LHCN-M2 (cell line): ENCODE measurements around the gene S100G. TPM values are rescaled to one million over a fixed set of nuclear protein-coding genes. Genes with fewer than 3 reads are reported as not detected.
A peak's percentile ranks its signal among the peaks of the same experiment; 100 is the strongest.

Experiments used
- DNase-seq: peaks from one replicate; pipeline ENCODE4 v3.0.0-alpha.2; 2012; ENCODE audit warnings: low read depth
- total RNA-seq: library from RNA; depleted of rRNA; stranded (reverse); fragments of >200 nt; gene quantifications from 2 replicates; pipeline ENCODE4 v1.2.3, GENCODE V29; 2014

The S100G gene
- total RNA-seq, 1 experiment from 2014 or later = not detected

DNA sequence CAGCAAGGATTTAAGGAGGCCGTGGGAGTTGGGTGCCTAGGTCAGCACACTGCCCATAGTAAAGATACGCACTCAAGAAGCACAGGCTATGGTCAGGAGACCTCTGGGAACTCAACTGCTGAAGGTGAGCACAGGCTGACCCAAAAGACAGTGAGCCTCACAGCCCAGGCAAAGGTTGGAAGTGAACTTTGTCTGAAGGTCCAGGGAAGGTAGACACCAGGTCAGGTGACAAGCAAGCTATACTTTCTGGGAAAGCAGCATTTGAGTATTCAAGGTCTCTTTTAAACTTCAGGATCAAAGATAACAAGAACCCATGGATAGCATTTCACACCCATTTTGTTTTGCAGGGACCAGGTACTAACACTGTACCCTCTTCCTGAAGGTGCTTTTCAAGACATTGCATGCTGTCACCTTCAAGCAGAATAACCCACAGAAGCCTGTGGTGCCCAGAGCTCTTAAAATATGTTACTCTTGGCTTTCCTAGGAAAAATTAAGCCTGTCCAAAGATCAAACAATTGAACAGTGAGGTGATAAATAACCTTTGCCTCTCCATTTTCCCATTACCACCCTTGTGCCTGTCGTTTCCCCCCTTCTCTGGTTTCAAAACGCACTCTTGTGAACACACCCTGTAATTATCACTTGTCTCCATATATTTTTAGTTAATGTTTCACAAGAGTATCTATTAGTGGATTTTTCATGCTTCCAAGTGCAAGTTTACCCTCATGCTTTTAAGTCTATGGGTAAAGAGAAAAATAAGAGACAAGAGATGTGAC is 3.4 kb upstream of the S100G start:
- DNase-seq = no peak

DNA sequence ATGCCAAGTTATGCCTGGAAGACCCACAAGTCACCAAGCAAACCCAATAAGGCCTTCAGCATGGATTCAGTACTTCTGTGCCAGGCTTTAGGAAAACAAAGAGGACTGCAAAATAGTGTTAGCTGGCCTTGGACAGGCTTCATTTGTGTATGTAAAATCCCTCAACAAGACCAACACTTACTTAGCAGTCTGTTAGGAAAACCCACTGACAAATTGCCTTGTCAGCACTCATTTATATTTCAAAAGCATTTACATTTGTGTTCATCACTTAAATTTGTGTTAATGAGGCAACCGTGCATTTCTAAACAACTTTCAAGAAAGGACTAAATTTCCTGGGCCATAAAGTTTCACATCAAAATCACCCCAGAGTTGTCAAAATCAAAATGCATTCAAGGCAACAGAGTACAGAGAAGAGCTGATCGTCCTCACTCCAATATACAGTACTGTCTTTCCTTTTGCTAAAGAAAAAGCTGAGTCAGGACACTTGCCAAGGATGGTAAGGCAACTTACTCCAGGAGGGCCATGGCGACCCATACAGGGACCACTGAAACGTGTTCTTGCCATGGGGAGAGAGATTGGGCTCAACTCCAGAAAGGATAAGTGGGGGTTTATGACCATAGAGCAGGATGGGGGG is 1.6 kb downstream of the S100G start:
- no peak for DNase-seq

DNA sequence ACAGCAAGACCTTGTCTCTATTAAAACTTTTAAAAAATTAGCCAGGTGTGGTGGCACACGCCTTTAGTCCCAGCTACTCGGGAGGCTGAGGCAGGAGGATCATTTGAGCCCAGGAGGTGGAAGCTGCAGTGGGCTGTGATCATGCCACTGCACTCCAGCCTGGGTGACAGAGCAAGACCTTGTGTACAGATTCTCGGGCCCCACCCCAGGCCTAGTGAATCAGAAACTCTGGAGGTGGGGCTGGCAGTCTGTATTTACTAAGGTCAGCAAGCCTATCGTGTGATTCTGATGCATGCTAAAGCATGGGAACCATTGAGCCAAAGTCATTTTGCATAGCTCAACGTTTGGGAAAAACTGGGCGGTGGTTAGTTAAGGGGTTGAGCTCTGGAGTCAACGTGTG is 3.5 kb downstream of the S100G start:
- DNase-seq = no peak

DNA sequence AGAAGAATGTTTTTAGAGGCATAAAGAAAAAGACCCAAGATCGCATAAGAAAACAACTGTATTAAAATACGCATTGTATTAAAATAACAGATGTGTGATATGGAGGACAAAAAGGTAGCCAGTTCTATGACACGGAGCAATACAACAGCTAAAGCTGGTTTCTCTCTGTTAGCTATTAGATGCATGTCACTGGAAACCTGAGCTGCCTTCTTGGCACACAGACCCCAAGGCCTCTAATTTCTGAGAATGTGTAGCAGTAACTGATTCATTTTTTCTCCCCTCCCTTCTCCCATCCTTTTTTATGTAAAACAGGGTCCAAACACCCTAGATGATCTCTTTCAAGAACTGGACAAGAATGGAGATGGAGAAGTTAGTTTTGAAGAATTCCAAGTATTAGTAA is 4.1 kb downstream of the S100G start:
- DNase-seq = no peak

DNA sequence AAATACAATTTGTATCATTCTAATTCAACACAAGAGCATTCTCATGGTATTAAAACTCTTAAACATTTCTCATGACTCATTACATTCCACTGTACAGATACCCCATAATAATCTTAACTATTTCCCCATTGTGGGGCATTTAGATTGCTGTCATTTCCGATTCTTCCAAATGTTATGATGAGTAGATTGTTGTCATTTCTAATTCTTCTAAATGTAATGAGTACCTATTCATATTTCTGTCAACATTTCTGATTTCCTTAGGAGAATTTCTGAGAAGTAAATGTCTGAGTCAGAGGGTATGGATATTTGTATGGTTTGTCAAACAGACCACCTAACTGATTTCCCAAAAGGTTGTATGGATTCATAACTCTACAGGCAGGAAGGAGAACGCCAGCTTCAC is 8.3 kb downstream of the S100G start:
- peak; percentile 56 for DNase-seq

DNA sequence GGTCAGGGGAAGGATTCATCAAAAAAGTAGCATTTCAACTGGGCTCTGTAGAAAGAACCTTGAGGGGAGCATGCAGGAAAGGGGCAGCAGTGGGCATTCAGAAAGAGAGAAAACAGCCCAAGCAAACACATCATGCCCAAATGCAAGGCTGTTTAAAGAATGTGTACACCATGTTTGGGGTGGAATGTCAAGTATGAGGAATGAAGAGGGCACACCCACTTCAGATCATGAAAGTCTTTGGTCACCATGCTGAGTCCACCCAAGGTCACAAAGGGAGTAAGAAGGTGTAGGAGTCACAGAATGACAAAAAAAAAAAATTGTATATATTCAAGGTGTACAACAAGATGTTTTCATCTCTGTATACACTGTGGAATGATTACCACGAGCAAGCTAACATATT is 9.4 kb downstream of the S100G start:
- DNase-seq = no peak

DNA sequence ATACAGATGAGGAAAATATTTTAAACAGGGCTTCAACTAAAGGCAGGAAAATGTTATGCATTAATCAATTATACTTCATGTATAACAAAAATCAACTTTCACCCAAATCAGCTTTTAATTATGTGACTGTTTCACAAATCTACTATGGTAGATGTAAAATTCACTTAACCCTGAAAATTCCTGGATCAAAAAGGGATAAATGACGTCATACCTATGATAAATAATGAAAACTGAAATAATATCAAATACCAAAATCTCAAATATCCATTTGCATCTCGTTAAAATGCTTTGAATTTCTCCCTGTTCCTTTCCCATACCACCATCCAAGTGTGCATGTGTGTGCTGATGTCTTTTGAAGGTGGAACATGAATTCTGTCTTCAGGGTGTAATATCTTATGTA is 11.5 kb downstream of the S100G start:
- DNase-seq = no peak

DNA sequence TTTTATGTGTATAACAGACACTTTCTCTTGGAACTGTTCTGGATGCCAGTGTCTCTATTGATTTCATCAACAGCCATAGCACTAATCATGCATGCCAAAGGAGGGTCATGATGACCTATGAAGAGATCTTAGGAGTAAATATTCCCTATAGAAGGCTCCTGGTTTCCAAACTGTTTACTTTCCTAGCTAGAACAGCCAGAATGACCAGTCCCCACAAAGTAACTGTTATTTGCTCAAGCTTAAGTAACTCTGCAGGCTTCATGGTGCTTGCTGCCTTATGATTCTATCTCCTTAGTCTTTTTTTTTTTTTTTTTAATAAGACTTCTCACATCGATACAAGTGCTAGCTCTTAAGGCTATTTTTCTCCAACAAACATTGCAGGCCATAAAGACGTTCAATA is 12.4 kb downstream of the S100G start:
- no peak for DNase-seq

DNA sequence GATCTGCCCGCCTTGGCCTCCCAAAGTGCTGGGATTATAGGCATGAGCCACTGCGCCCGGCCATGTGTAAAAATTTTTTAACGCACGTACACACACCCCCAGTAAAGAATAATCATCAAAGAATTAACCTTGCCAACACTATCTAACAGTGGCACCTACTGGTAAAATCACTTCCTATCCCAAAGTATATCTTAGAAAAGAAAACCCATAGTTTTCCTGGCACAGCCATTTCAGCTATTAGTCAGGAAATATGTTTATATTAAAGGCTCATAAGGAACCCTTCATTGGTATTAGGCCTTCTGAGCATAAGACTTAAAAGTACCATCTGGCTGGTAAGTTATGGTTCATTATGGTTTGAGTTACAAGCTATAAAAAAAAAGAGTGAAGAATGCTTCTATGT is 14.1 kb downstream of the S100G start:
- peak; percentile 18 for DNase-seq

DNA sequence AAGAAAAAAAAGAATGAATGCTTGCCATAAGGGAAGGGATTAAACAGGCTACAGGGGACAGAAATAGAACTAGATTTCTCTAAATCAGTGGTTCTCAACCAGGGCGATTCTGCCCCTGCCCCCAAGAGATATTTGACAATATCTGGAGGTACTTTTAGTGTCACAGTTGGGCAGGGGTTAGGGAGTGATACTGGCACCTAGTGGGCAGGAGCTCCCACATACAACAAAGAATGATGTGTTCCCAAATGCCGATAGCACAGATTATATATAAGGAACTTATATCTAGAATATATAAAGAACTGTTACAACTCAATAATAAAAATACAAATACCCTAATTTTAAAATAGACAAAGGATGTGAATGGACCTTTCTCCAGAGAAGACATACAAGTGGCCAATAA is 14.7 kb downstream of the S100G start:
- no peak for DNase-seq

DNA sequence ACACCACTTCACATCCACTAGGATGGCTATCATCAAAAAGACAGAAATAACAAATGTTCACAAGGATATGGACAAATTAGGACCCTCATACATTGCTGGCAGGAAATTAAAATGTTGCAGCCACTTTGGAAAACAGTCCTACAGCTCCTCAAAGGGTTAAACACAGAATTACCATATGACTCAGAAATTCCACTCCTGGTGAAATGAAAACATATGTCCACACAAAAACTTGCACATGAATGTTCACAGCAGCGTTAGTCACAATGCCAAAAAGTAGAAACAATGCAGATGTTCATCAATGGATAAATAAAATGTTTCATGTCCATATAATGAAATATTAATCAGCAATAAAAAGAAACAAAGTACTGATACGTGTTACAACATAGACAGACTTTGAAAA is 15.1 kb downstream of the S100G start:
- DNase-seq = peak; percentile 65

DNA sequence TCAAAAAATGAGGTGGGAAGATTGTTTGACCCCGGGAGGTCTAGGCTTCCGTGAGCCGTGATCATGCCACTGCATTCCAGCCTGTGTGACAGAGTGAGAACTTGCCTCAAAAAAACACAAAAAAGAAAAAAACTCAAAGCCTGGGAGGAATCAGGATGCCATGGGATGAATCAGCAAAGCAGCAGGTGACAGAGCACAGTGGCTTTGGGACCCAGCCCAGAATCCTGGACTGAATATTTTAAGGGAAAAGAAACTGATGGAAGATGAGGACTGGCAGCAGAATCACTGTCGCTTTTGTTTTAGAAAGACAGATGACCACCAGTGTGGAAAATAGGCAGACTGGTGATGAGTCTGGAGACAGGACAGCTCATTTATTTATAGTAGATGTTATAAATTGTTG is 16.6 kb downstream of the S100G start:
- DNase-seq = peak; percentile 70

DNA sequence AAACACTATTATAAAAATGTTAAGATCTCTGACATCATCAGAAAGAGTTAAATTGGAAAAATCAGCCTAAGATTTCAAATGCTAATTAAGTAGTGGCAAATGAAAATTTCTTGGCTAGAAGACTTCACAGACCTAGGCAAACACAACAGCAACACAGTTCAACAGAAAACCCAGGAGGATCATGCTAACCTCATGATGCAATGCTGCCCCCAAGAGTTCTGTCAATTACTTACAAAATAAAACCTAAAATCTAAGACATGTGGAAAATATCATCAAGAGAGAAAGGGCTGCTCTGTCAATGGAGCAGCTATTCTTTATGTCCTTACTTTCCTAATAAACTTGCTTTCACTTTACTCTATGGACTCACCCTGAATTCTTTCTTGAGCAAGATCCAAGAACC is 21.0 kb downstream of the S100G start:
- DNase-seq = peak; percentile 52

DNA sequence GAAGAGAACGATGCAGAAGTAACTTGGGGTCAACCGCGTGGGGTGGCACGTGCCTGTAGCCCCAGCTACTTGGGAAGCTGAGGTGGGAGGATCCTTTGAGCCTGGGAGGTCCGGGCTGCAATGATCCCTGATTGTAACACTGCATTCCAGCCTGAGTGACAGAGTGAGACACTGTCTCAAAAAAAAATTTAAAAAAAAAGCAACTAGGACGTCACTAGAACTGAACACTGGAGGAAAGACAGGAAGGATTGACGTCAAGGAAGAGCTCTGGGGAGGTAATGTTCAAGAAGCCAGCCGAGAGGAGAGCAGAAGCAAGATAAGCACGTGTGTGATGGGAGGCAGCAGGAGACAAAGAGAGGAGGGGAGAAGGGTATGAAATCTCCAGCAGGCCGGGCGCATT is 28.7 kb downstream of the S100G start:
- no peak for DNase-seq

DNA sequence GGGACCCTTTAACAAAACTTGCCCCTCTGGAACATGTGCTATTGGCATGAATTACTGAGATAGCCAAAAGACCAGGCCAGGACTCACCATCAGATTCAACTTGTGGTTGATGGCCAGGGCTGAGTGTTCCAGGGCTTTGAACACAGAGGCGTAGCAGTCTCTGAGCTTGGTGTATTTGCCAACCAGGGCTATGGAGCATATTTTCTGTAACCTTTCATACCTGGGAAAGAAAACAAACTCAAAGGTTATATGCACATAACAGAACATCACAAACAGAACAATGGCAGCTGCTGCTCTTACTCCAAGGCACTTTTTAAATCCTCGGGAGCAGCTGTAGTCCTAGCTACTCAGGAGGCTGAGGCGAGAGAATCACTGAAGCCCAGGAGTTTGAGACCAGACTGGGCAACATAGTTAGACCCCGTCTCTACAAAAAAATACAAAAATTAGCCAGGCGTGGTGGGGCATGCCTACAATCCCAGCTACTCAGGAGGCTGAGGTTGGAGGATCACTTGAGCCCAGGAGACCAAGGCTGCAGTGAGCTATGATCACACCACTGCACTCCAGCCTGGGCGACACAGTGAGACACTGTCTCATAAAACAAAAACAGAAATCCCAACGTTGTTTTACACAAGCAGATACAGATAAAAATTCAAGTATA is 33.2 kb downstream of the S100G start:
- DNase-seq = no peak

DNA sequence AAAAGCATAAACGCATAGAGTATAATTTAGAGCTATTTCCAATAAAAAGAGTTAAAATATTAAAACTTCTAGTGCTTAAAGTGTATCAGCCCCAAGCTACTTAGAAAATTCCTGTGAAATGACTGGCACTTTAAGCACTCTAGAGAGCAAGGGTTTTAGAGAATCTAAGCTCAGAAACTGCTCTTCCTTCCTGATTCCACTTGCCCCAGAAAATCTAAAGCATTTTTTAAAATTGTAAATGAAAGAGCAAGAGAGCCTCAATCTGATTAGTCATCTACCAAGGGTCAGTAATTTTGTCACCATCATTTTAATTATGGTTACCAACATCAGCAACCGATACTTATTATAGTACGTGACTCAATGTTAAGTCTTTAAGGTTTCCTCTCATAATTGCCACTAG is 37.6 kb downstream of the S100G start:
- DNase-seq = no peak

DNA sequence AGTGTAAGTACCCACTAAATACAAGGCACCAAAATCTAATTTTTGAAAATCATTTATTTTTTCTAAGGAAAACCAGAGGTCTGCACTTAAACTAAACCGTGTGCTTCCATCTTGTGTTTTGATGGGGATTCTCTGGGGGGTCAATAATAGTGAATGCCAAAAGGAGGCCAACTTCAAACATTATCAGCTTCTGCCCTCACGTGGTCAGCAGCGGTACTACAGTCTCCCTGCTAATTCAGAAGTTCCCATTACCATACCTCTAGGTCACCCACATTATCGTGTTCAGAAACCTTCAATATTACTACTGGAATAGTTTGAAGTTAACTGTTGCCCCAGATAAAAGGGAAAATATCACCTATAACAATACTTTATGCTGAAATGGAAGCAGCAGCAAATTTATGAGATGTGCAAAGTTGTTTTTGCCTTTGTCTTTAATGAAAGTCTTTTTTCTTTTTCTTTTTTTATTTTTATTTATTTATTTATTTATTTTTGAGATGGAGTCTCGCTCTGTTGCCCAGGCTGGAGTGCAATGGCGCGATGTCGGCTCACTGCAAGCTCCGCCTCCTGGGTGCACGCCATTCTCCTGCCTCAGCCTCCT is 45.2 kb downstream of the S100G start:
- DNase-seq = peak; percentile 53

DNA sequence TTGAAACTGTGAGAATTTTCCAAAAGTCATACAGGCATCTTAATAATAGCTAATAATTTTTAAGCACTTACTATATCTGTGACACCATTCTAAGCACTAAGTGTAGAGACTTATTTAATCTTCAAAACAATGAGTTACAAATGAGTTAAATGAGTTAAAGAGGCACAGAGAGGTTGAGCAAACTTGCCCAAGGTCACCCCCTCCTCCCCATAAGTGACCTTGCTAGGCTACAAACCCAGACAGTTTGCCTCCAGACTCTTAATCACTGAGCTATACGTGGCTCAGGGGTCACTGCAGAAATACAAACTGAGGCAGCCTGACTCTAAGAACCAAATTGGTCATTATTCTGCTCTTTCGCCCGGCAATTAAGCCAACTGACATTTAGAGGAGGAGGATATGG is 47.0 kb downstream of the S100G start:
- no peak for DNase-seq

DNA sequence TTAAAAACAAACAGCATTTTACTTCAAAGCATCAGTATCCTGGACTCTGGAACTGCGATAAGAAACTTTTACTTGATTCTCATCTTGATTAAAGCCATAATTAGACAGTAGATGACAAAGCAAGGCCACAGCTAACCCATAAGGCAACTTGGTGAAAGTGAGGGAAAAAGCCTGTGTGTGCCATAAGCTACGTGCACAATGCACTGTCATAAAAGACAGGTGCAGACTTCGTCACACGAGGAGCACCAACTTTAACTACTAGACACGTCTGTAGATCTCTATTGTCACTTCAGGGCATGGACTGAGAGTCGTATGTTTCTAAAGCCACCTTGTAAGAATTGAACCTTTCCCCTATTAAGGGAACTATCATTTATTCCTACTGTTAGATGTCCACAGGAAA is 49.4 kb downstream of the S100G start:
- DNase-seq = no peak

DNA sequence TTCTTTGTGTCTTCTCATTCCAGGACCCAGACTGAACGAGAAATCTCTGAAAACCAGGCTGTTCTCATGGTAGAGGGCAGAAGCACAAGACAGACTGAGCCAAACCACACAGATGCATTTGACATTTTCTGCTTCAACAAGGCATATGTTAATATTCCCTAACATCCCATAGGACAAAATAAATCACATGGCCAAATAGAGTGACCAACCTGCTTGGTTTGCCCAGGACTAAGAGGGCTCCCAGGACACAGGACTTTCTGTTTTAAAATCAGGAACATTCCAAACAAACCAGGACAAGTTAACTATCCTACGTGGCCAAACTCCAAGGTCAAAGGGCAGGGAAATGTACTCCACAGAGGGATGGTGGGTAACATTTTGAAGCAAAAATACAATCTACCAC is 50.8 kb downstream of the S100G start:
- DNase-seq = no peak

DNA sequence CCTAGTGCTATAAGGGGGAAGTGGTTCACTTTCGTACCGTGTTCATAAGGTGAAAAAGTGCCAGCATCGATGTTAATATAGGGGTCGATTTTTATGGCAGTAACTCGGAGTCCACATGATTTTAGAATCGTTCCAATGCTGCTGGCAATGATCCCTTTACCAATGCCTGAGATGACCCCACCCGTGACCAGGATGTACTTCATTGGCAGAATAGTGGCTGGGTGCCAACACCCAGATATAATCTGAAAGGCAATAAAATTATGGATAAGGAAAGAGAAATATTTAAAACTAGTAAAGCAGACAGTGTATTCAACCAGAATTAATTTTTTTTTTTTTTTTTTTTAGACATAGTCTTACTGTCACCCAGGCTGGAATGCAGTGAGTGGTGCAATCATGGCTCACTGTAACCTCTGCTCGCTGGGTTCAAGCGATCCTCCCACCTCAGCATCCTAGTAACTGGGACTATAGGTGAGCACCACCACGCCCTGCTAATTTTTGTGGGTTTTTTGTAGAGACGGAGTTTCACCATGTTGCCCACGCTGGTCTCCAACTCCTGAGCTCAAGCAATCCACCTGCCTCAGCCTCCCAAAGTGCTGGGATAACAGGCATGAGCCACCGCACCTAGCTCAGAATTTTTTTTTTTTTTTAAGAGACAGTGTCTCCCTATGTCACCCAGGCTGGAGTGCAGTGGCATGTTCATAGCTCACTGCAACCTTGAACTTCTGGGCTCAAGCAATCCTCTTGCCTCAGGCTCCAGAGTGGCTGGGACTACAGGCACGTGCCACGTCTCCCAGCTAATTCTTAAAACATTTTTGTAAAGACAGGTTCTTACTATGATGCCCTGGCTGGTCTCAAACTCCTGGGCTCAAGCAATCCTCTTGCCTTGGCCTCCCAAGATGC is 53.0 kb downstream of the S100G start:
- DNase-seq = no peak
